DND-41 (cell line): ENCODE data around the gene DHRS7B.
"Not testable (repeated sequence)": the region's sequence is repeated elsewhere in the genome, so short reads cannot be mapped to it uniquely, and the experiment has no call there.

Experiments
- ATAC-seq: fragments of 200-7000 bp; cut with Tn5 transposase; 3 replicates; pipeline ENCODE4 v1.9.1; 2021; ENCODE audit warnings: low read depth; ENCODE audit not compliant: insufficient read depth
- DNase-seq: peaks from one replicate; pipeline ENCODE4 v3.0.0-alpha.2; 2020
- H2AFZ ChIP-seq: 2 replicates; pipeline ENCODE4 v1.6.0; 2012; ENCODE audit warnings: low read depth, low read length
- H3K27ac ChIP-seq: 2 replicates; pipeline ENCODE4 v1.5.1; 2012; ENCODE audit warnings: low read length, inconsistent platforms
- H3K27me3 ChIP-seq: fragments of 200-600 bp; sonication (generic); 2 replicates; pipeline ENCODE4 v1.6.0; 2012; ENCODE audit warnings: low read length, mild to moderate bottlenecking, inconsistent platforms; ENCODE audit not compliant: insufficient read depth, poor library complexity
- H3K36me3 ChIP-seq: 2 replicates; pipeline ENCODE4 v1.5.1; 2012; ENCODE audit warnings: low read length, inconsistent platforms; ENCODE audit not compliant: insufficient read depth
- H3K4me1 ChIP-seq: 2 replicates; pipeline ENCODE4 v1.5.1; 2012; ENCODE audit warnings: mild to moderate bottlenecking, low read length; ENCODE audit not compliant: insufficient read depth
- H3K4me2 ChIP-seq: 2 replicates; pipeline ENCODE4 v1.6.0; 2012; ENCODE audit warnings: mild to moderate bottlenecking, moderate library complexity, low read length, inconsistent platforms; ENCODE audit not compliant: insufficient read depth
- H3K4me3 ChIP-seq, 2 experiments: fragments of 200-600 bp in 1 of 2; shearing (Covaris generic) in 1 of 2; 2 replicates each; pipeline ENCODE4 v1.5.1; 2012 to 2016; ENCODE audit warnings: inconsistent platforms in 2 of 2, low read length in 2 of 2, mild to moderate bottlenecking in 2 of 2, low read depth in 1 of 2, moderate library complexity in 1 of 2
- H3K79me2 ChIP-seq: 2 replicates; pipeline ENCODE4 v1.6.0; 2012; ENCODE audit warnings: low read length, inconsistent platforms; ENCODE audit not compliant: insufficient read depth
- H3K9ac ChIP-seq: 2 replicates; pipeline ENCODE4 v1.6.0; 2012; ENCODE audit warnings: low read depth, mild to moderate bottlenecking, inconsistent platforms, low read length, moderate library complexity
- H3K9me3 ChIP-seq: 2 replicates; pipeline ENCODE4 v1.5.1; 2012; ENCODE audit warnings: low read length, moderate library complexity, mild to moderate bottlenecking, inconsistent platforms; ENCODE audit not compliant: insufficient read depth, severe bottlenecking
- H4K20me1 ChIP-seq: 2 replicates; pipeline ENCODE4 v1.6.0; 2012; ENCODE audit warnings: low read length; ENCODE audit not compliant: insufficient read depth
- EZH2 ChIP-seq: IDR thresholded peaks from 3 replicates; pipeline ENCODE4 v1.6.1; 2012; ENCODE audit warnings: borderline replicate concordance, low read depth, mild to moderate bottlenecking, moderate library complexity, low read length, inconsistent platforms; ENCODE audit not compliant: severe bottlenecking
- TF ChIP-seq, protein P1 (sequence below): IDR thresholded peaks from 2 replicates; pipeline ENCODE4 v1.5.1; 2012; ENCODE audit warnings: borderline replicate concordance, low read length, moderate library complexity, mild to moderate bottlenecking; ENCODE audit not compliant: poor library complexity, severe bottlenecking; ENCODE audit errors: extremely low read depth

Gene DHRS7B

DNA sequence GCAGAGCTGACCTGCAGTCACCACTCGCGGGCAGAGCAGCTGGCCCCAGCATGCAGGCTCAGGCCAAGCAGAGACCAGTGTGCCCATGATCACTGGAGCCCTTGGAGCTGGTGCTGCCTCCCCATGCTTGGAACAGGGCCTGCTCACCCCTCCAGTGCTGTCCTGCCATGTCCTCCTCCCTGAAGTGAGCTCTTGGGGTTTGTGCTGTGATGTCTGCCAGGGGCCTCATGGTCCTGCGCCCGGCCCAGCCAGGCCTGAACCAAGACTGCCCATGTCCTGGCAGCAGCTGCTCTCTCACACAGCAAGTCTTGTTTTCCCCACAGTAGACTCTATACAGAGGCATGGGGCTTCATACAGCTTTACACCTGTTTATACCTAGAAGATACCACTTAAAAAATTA lies 62.6 kb downstream of the DHRS7B start:
- TF ChIP-seq, protein P1, sequence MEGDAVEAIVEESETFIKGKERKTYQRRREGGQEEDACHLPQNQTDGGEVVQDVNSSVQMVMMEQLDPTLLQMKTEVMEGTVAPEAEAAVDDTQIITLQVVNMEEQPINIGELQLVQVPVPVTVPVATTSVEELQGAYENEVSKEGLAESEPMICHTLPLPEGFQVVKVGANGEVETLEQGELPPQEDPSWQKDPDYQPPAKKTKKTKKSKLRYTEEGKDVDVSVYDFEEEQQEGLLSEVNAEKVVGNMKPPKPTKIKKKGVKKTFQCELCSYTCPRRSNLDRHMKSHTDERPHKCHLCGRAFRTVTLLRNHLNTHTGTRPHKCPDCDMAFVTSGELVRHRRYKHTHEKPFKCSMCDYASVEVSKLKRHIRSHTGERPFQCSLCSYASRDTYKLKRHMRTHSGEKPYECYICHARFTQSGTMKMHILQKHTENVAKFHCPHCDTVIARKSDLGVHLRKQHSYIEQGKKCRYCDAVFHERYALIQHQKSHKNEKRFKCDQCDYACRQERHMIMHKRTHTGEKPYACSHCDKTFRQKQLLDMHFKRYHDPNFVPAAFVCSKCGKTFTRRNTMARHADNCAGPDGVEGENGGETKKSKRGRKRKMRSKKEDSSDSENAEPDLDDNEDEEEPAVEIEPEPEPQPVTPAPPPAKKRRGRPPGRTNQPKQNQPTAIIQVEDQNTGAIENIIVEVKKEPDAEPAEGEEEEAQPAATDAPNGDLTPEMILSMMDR, result no peak
- no peak for TF ChIP-seq EZH2
- H3K79me2 ChIP-seq, result no peaks in the 10 kb centered on the region
- no peaks in the 10 kb centered on the region for H3K27me3 ChIP-seq
- no peak overlapping the region for H3K27ac ChIP-seq
- DNase-seq, result no peak
- ATAC-seq, result no peak
- H3K4me1 ChIP-seq, result no peaks in the 10 kb centered on the region
- no peak overlapping the region for H2AFZ ChIP-seq
- no peak overlapping the region for H3K4me2 ChIP-seq
- no peaks in the 10 kb centered on the region for H3K9me3 ChIP-seq
- no peak overlapping the region for H3K4me3 ChIP-seq
- peaks cover 51% of the 10 kb centered on the region for H3K36me3 ChIP-seq
- H4K20me1 ChIP-seq, result peaks cover 3% of the 10 kb centered on the region; the same call in 1 of the 2 replicates
- no peak overlapping the region for H3K9ac ChIP-seq

DNA sequence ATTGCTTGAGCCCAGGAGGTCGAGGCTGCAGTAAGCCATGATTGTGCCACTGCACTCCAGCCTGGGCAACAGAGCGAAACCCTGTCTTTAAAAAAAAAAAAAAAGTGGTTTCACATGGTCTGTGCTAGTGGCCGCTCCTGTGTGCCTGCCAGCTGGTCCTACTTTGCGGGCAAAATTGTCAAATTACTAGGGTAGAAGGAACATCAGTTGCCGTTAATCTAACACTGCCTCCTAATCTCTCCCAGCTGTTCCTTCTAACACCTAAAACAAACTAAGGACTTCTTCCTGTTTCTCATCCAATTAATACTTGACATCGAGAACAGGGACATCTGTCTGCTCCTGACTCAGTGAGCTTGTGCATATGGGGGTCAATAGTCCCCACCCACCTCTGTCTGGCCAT lies 63.3 kb downstream of the DHRS7B start:
- no peak overlapping the region for H3K4me2 ChIP-seq
- TF ChIP-seq EZH2, result no peak
- TF ChIP-seq, protein P1, result no peak
- ATAC-seq (no peak), DNase-seq (no peak)
- no peaks in the 10 kb centered on the region for H3K27me3 ChIP-seq
- H3K36me3 ChIP-seq, result peaks cover 44% of the 10 kb centered on the region
- H3K4me3 ChIP-seq, result no peak overlapping the region
- no peak overlapping the region for H3K9ac ChIP-seq
- H4K20me1 ChIP-seq, result peaks cover 3% of the 10 kb centered on the region; the same call in 1 of the 2 replicates
- no peak overlapping the region for H3K27ac ChIP-seq
- no peaks in the 10 kb centered on the region for H3K79me2 ChIP-seq
- H3K9me3 ChIP-seq, result no peaks in the 10 kb centered on the region
- no peak overlapping the region for H2AFZ ChIP-seq
- no peaks in the 10 kb centered on the region for H3K4me1 ChIP-seq

DNA sequence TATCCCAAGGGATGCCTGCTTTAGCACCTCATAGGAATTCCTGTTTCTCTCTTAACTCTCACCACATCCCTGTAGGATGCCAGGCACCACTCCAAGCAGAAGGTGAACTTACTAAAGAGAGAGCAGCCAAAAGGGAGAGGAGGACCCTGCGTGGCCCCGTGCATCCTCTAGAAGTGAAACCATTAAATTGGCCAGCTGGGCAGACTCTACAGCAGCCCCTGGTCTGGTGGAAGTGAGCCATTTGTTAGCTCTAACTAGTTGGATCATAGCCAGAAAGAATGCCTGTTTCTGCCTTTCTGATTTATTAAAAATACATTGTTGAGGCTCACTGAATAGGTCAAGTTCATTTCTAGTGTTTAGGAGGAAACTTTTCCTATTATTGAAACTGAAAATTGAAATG lies 64.9 kb downstream of the DHRS7B start:
- Histone ChIP-seq H3K4me3 (no peak overlapping the region), H3K4me2 (no peak overlapping the region), H3K27me3 (no peaks in the 10 kb centered on the region), H3K79me2 (no peaks in the 10 kb centered on the region), H3K36me3 (peaks cover 41% of the 10 kb centered on the region), H3K9me3 (no peaks in the 10 kb centered on the region), H4K20me1 (peaks cover 17% of the 10 kb centered on the region), H3K4me1 (no peaks in the 10 kb centered on the region), H2AFZ (no peak overlapping the region), H3K9ac (no peak overlapping the region), H3K27ac (no peak overlapping the region)
- no peak for TF ChIP-seq EZH2
- TF ChIP-seq, protein P1, result no peak
- DNase-seq (no peak), ATAC-seq (no peak)

DNA sequence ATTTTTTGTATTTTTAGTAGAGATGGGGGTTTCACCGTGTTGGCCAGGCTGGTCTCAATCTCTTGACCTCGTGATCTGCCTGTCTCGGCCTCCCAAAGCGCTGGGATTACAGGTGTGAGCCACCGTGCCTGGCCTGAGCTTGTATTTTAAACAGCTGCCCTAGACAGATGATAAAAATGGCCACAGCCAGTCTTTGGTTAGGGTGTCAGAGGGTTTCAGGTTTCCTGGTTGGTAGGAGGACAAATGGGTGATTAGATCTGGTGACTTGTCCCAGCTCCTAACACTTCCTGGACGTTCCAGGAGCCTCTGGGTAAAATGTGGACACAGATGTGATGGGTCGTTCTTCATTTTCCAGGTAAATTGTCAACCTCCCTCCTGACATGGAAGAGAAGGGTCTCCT lies 65.7 kb downstream of the DHRS7B start:
- not testable (repeated sequence) for H3K9me3 ChIP-seq, H2AFZ ChIP-seq, H3K4me3 ChIP-seq, H3K27me3 ChIP-seq, H3K4me2 ChIP-seq, ATAC-seq, H3K27ac ChIP-seq, H3K4me1 ChIP-seq, DNase-seq, H3K79me2 ChIP-seq, H3K9ac ChIP-seq
- peaks cover 47% of the 10 kb centered on the region for H3K36me3 ChIP-seq
- H4K20me1 ChIP-seq, result peaks cover 23% of the 10 kb centered on the region
